ENCODE data around the gene ZNF570. TPM values are rescaled to one million over a fixed set of nuclear protein-coding genes. Genes with fewer than 3 reads are reported as not detected.

Gene ZNF570
- total and polyA plus RNA-seq, 9 of the 15 experiments (the other 6 are each of a cell fraction or from before 2014, with no cell fraction given), result 0.09 to 0.95 (median 0.38) TPM

- no TSS peak for BruUV-seq (replicated peaks)
Measured at GRCh38 chr19:37470216-37470615, 1.1 kb downstream of the ZNF570 start.

GRCh38 chr19:37472165-37472564 lies 3.0 kb downstream of the ZNF570 start:
- BruUV-seq (replicated peaks), result no TSS peak
- Histone ChIP-seq H3K27ac (ENCODE audit: extremely low read depth, low read depth, low read length) (no peak overlapping the region), H3K4me1 (replicated peaks in 1 of 2; ENCODE audit: control insufficient read depth in 2 of 2, insufficient read depth in 2 of 2, low read length in 2 of 2) (peaks cover 0 to 5% of the 10 kb centered on the region in 2 experiments; a peak in 2 of 5 replicates), H3K36me3 (ENCODE audit: control insufficient read depth, insufficient read depth, low read length) (no peaks in the 10 kb centered on the region), H2AFZ (ENCODE audit: low read depth, low read length) (no peak overlapping the region), H3K79me2 (ENCODE audit: control insufficient read depth, insufficient read depth, low read length) (no peaks in the 10 kb centered on the region), H3K9me3 (replicated peaks; ENCODE audit: control insufficient read depth, insufficient read depth, low read depth, low read length) (no peaks in the 10 kb centered on the region), H3K4me3 (no peak overlapping the region), H3K4me2 (ENCODE audit: insufficient read depth, low read length) (no peak overlapping the region), H3K9ac (ENCODE audit: insufficient read depth in 1 of 2, low read depth in 2 of 2, low read length in 2 of 2) (no peak overlapping the region), H3K27me3 (ENCODE audit: control insufficient read depth in 2 of 2, insufficient read depth in 2 of 2, low read length in 2 of 2) (no peaks in the 10 kb centered on the region), H4K20me1 (replicated peaks; ENCODE audit: control insufficient read depth, insufficient read depth, low read length) (no peaks in the 10 kb centered on the region), H3K9me1 (ENCODE audit: control insufficient read depth, insufficient read depth, low read length) (no peaks in the 10 kb centered on the region)
- FAIRE-seq (no peak), DNase-seq (ENCODE audit: extremely low read depth in 1 of 4, low spot score in 3 of 4) (no peak), ATAC-seq (no peak)
- CTCF ChIA-PET (ENCODE audit: low intra/inter-chr PET ratio), result no interaction called here
- POLR2A ChIA-PET, result no interaction called here
- in situ Hi-C loops (cut with MboI), result no loop called here
- intact Hi-C loops (cut with micrococcal nuclease), result no loop called here
- WGBS (ENCODE audit: insufficient coverage, low coverage, missing lambda C conversion rate), result 7% methylated on average over 7 of the region's 9 CpGs
- TF ChIP-seq ILF3 (IDR thresholded peaks at IDR 0.05; ENCODE audit: borderline replicate concordance) (no peak), ZNF764 (CRISPR knock-in tag; IDR thresholded peaks at IDR 0.05; ENCODE audit: low read depth) (no peak), RCOR1 (IDR thresholded peaks at IDR 0.05; ENCODE audit: borderline replicate concordance in 1 of 2, low read depth in 2 of 2, low read length in 2 of 2) (no peak), PTBP1 (IDR thresholded peaks at IDR 0.05; ENCODE audit: low read depth, low read length) (no peak), U2AF1 (optimal IDR thresholded peaks at IDR 0.05; ENCODE audit: low read depth, low read length) (no peak), CBX1 (IDR thresholded peaks at IDR 0.05; ENCODE audit: low read depth) (no peak), CBFA2T2 (conservative IDR thresholded peaks at IDR 0.05) (no peak), KAT2B (IDR thresholded peaks at IDR 0.05; ENCODE audit: low read depth, low read length) (no peak), KLF10 (CRISPR knock-in tag; IDR thresholded peaks at IDR 0.05) (no peak), ZNF280A (IDR thresholded peaks at IDR 0.05; ENCODE audit: low read depth, partially characterized antibody) (no peak), ZNF449 (CRISPR knock-in tag; IDR thresholded peaks at IDR 0.05) (no peak), TCF7L2 (IDR thresholded peaks at IDR 0.05; ENCODE audit: low read depth, low read length) (no peak), TGIF2 (CRISPR knock-in tag; IDR thresholded peaks at IDR 0.05) (no peak)

More at GRCh38 chr19:37470216-37470615, 1.1 kb downstream of the ZNF570 start:
- H3K4me3 ChIP-seq, result no peak overlapping the region
- DNase-seq (ENCODE audit: extremely low read depth in 1 of 4, low spot score in 3 of 4), result no peak
- H3K4me2 ChIP-seq (ENCODE audit: insufficient read depth, low read length), result no peak overlapping the region
- 2% methylated on average over 4 of the region's 4 CpGs for WGBS (ENCODE audit: insufficient coverage, low coverage, missing lambda C conversion rate)
- intact Hi-C loops (cut with micrococcal nuclease), result no loop called here
- no peak for ATAC-seq
- CTCF ChIA-PET (ENCODE audit: low intra/inter-chr PET ratio), result no interaction called here
- FAIRE-seq, result no peak
- POLR2A ChIA-PET, result no interaction called here
- in situ Hi-C loops (cut with MboI), result no loop called here
- no peak overlapping the region for H3K27ac ChIP-seq (ENCODE audit: extremely low read depth, low read depth, low read length)
- H3K79me2 ChIP-seq (ENCODE audit: control insufficient read depth, insufficient read depth, low read length), result no peaks in the 10 kb centered on the region; the same call in 2 of the 3 replicates
- H3K27me3 ChIP-seq (ENCODE audit: control insufficient read depth in 2 of 2, insufficient read depth in 2 of 2, low read length in 2 of 2), result no peaks in the 10 kb centered on the region
- no peaks in the 10 kb centered on the region; the same call in 2 of the 3 replicates for H3K36me3 ChIP-seq (ENCODE audit: control insufficient read depth, insufficient read depth, low read length)
- no peak overlapping the region for H2AFZ ChIP-seq (ENCODE audit: low read depth, low read length)
- H3K4me1 ChIP-seq (replicated peaks in 1 of 2; ENCODE audit: control insufficient read depth in 2 of 2, insufficient read depth in 2 of 2, low read length in 2 of 2), result peaks cover 0 to 10% of the 10 kb centered on the region in 2 experiments; a peak in 2 of 5 replicates
- no peaks in the 10 kb centered on the region for H4K20me1 ChIP-seq (replicated peaks; ENCODE audit: control insufficient read depth, insufficient read depth, low read length)
- H3K9ac ChIP-seq (ENCODE audit: insufficient read depth in 1 of 2, low read depth in 2 of 2, low read length in 2 of 2), result no peak overlapping the region
- TF ChIP-seq ZNF224 (CRISPR knock-in tag; IDR thresholded peaks at IDR 0.05), result no peak
- TF ChIP-seq ZNF445 (CRISPR knock-in tag; IDR thresholded peaks at IDR 0.05; ENCODE audit: low read depth), result no peak
- no peak for TF ChIP-seq SRSF1 (IDR thresholded peaks at IDR 0.05; ENCODE audit: low read depth, low read length)
- TF ChIP-seq TCF3 (CRISPR knock-in tag; IDR thresholded peaks at IDR 0.05), result no peak
- no peak for TF ChIP-seq RBM39 (optimal IDR thresholded peaks at IDR 0.05; ENCODE audit: low read depth, low read length)
- no peaks in the 10 kb centered on the region for H3K9me3 ChIP-seq (replicated peaks; ENCODE audit: control insufficient read depth, insufficient read depth, low read depth, low read length)
- H3K9me1 ChIP-seq (ENCODE audit: control insufficient read depth, insufficient read depth, low read length), result no peaks in the 10 kb centered on the region
